GM19397 (cell line): ENCODE data around the gene BAZ2A.
"Not testable (repeated sequence)": the region's sequence is repeated elsewhere in the genome, so short reads cannot be mapped to it uniquely, and the experiment has no call there.

Experiments
- ATAC-seq: cut with Tn5 transposase; IDR thresholded peaks from one replicate; pipeline ENCODE4 v1.9.1; 2021; ENCODE audit warnings: mild to moderate bottlenecking, moderate library complexity; ENCODE audit not compliant: unreplicated experiment

The BAZ2A gene

GRCh38 chr12:56599797-56600196 lies 30.3 kb downstream of the BAZ2A start:
- ATAC-seq, result no peak

- no peak for ATAC-seq
These were observed 31.1 kb downstream of the BAZ2A start for GRCh38 chr12:56599041-56599440.

- no peak for ATAC-seq
These were observed 33.3 kb downstream of the BAZ2A start for GRCh38 chr12:56596815-56597214.

GRCh38 chr12:56593909-56594621 lies 36.1 kb downstream of the BAZ2A start:
- no peak for ATAC-seq

- no peak for ATAC-seq
These were observed 38.2 kb downstream of the BAZ2A start for GRCh38 chr12:56591961-56592360.

GRCh38 chr12:56591126-56591525 lies 39.0 kb downstream of the BAZ2A start:
- ATAC-seq, result no peak

GRCh38 chr12:56590237-56590830 lies 39.8 kb downstream of the BAZ2A start:
- ATAC-seq, result no peak

GRCh38 chr12:56589783-56590182 lies 40.3 kb downstream of the BAZ2A start:
- no peak for ATAC-seq

- no peak for ATAC-seq
These were observed 45.0 kb downstream of the BAZ2A start for GRCh38 chr12:56585098-56585497.

GRCh38 chr12:56581418-56582145 lies 48.5 kb downstream of the BAZ2A start:
- ATAC-seq, result no peak

GRCh38 chr12:56578983-56579546 lies 51.1 kb downstream of the BAZ2A start:
- no peak for ATAC-seq

GRCh38 chr12:56577248-56577647 lies 52.9 kb downstream of the BAZ2A start:
- ATAC-seq, result not testable (repeated sequence)

GRCh38 chr12:56574210-56574609 lies 55.9 kb downstream of the BAZ2A start:
- no peak for ATAC-seq

GRCh38 chr12:56572288-56572687 lies 57.8 kb downstream of the BAZ2A start:
- ATAC-seq, result no peak

GRCh38 chr12:56571121-56571520 lies 59.0 kb downstream of the BAZ2A start:
- ATAC-seq, result no peak

- ATAC-seq, result no peak
These were observed 62.0 kb downstream of the BAZ2A start for GRCh38 chr12:56568146-56568545.

- ATAC-seq, result no peak
These were observed 64.5 kb downstream of the BAZ2A start for GRCh38 chr12:56565510-56566101.

- no peak for ATAC-seq
These were observed 79.1 kb downstream of the BAZ2A start for GRCh38 chr12:56551070-56551469.

- no peak for ATAC-seq
These were observed 83.4 kb downstream of the BAZ2A start for GRCh38 chr12:56546680-56547079.
